GM18505 (cell line): ENCODE measurements around the gene MAPK8.
"Not testable (repeated sequence)": the region's sequence is repeated elsewhere in the genome, so short reads cannot be mapped to it uniquely, and the experiment has no call there.

Source experiments
- ATAC-seq: cut with Tn5 transposase; IDR thresholded peaks from one replicate; pipeline ENCODE4 v1.9.1; 2021; ENCODE audit not compliant: unreplicated experiment
- POLR2A ChIP-seq: IDR thresholded peaks from 4 replicates; pipeline ENCODE4 v1.6.1; 2011; ENCODE audit warnings: borderline replicate concordance; ENCODE audit not compliant: insufficient read depth, insufficient read length; ENCODE audit errors: extremely low read depth

Gene MAPK8

GRCh38 chr10:48306265-48306869 lies at the start of gene MAPK8:
Gene MAPK8 (plus strand): TSS chr10:48306677. CDS start chr10:48401661, 94,984 bp downstream.
- peak; percentile 89 for TF ChIP-seq POLR2A
- peak; percentile 83 for ATAC-seq

GRCh38 chr10:48257407-48257961 lies 49.0 kb upstream of the MAPK8 start:
- no peak for ATAC-seq
- TF ChIP-seq POLR2A: no peak

- ATAC-seq: no peak
- TF ChIP-seq POLR2A: no peak
Measured at GRCh38 chr10:48258105-48258504, 48.4 kb upstream of the MAPK8 start.

- no peak for TF ChIP-seq POLR2A
- ATAC-seq: no peak
Measured at GRCh38 chr10:48266528-48266927, 39.9 kb upstream of the MAPK8 start.

GRCh38 chr10:48271047-48271730 lies 35.3 kb upstream of the MAPK8 start:
- no peak for ATAC-seq
- no peak for TF ChIP-seq POLR2A

GRCh38 chr10:48272682-48273081 lies 33.8 kb upstream of the MAPK8 start:
- no peak for ATAC-seq
- TF ChIP-seq POLR2A: no peak

- TF ChIP-seq POLR2A: no peak
- no peak for ATAC-seq
Measured at GRCh38 chr10:48273741-48274140, 32.7 kb upstream of the MAPK8 start.

GRCh38 chr10:48274636-48275035 lies 31.8 kb upstream of the MAPK8 start, which contains the start of gene FRMPD2:
Gene FRMPD2 (minus strand): TSS chr10:48274696. CDS start chr10:48274567, 129 bp downstream.
- TF ChIP-seq POLR2A: no peak
- no peak for ATAC-seq

- TF ChIP-seq POLR2A: no peak
- ATAC-seq: no peak
Measured at GRCh38 chr10:48277093-48277492, 29.4 kb upstream of the MAPK8 start.

- ATAC-seq: peak; percentile 87
- peak; percentile 27 for TF ChIP-seq POLR2A
Measured at GRCh38 chr10:48279081-48279751, 27.3 kb upstream of the MAPK8 start.

GRCh38 chr10:48281697-48282096 lies 24.8 kb upstream of the MAPK8 start:
- not testable (repeated sequence) for ATAC-seq

GRCh38 chr10:48282829-48283228 lies 23.6 kb upstream of the MAPK8 start:
- TF ChIP-seq POLR2A: no peak

GRCh38 chr10:48284002-48284546 lies 22.4 kb upstream of the MAPK8 start:
- no peak for ATAC-seq
- TF ChIP-seq POLR2A: no peak

More at GRCh38 chr10:48282829-48283228, 23.6 kb upstream of the MAPK8 start:
- ATAC-seq: peak; percentile 55
